ENCODE data around the gene PAPPA. TPM values are rescaled to one million over a fixed set of nuclear protein-coding genes. Genes with fewer than 3 reads are reported as not detected.
A peak's percentile ranks its signal among the peaks of the same experiment; 100 is the strongest.

Gene PAPPA
- total RNA-seq, 2 donors from 2014 or later: 7.4 to 17.4 TPM

- no peaks in the 10 kb centered on the region for H3K36me3 ChIP-seq
- no peak overlapping the region for H3K27ac ChIP-seq
- DNase-seq (ENCODE audit: low spot score) (no peak), ATAC-seq (ENCODE audit: insufficient number of reproducible peaks, low FRiP score, low read depth) (no peak)
- no peak for TF ChIP-seq CTCF (IDR thresholded peaks at IDR 0.05)
- peaks cover 5 to 15% of the 10 kb centered on the region in 2 donors for H3K4me1 ChIP-seq (ENCODE audit: control insufficient read depth in 1 of 2, low read depth in 2 of 2)
- H3K27me3 ChIP-seq (replicated peaks; ENCODE audit: insufficient read depth): no peaks in the 10 kb centered on the region
- H3K4me3 ChIP-seq: no peak overlapping the region
- H3K9me3 ChIP-seq: no peaks in the 10 kb centered on the region
These were observed 296.4 kb downstream of the PAPPA start for GRCh38 chr9:116449949-116450348.

- no peaks in the 10 kb centered on the region for H3K27me3 ChIP-seq (replicated peaks; ENCODE audit: insufficient read depth)
- no peaks in the 10 kb centered on the region for H3K36me3 ChIP-seq
- ATAC-seq (ENCODE audit: insufficient number of reproducible peaks, low FRiP score, low read depth): no peak
- no peak overlapping the region for H3K27ac ChIP-seq
- no peak for TF ChIP-seq CTCF (IDR thresholded peaks at IDR 0.05)
- H3K4me3 ChIP-seq: no peak overlapping the region
- peak; percentile 3 for DNase-seq (ENCODE audit: low spot score)
- H3K4me1 ChIP-seq (ENCODE audit: control insufficient read depth in 1 of 2, low read depth in 2 of 2): peaks cover 5 to 15% of the 10 kb centered on the region in 2 donors
- H3K9me3 ChIP-seq: no peaks in the 10 kb centered on the region
These were observed 297.0 kb downstream of the PAPPA start for GRCh38 chr9:116450378-116451139.

GRCh38 chr9:116451500-116452115, 298.0 kb downstream of the PAPPA start:
- H3K4me1 ChIP-seq (ENCODE audit: control insufficient read depth in 1 of 2, low read depth in 2 of 2): peaks cover 5 to 15% of the 10 kb centered on the region in 2 donors
- H3K27ac ChIP-seq: no peak overlapping the region
- peaks cover 4% of the 10 kb centered on the region for H3K9me3 ChIP-seq
- TF ChIP-seq CTCF (IDR thresholded peaks at IDR 0.05): no peak
- no peak overlapping the region for H3K4me3 ChIP-seq
- H3K36me3 ChIP-seq: no peaks in the 10 kb centered on the region
- DNase-seq (ENCODE audit: low spot score) (no peak), ATAC-seq (ENCODE audit: insufficient number of reproducible peaks, low FRiP score, low read depth) (no peak)
- H3K27me3 ChIP-seq (replicated peaks; ENCODE audit: insufficient read depth): no peaks in the 10 kb centered on the region

Data from thoracic aorta (tissue), 2 donors.